Hematopoietic multipotent progenitor cell treated with erythropoietin and hydrocortisone succinate and interleukin-3 and kit ligand, for 8 days (in vitro differentiated cells): ENCODE measurements around the gene CERS6.
A peak's percentile ranks its signal among the peaks of the same experiment; 100 is the strongest.

Experiments used
- DNase-seq: peaks from one replicate; pipeline ENCODE4 v3.0.0-alpha.2; 2015

The CERS6 gene

GRCh38 chr2:168607992-168608391, 151.9 kb downstream of the CERS6 start:
- DNase-seq = no peak

DNA sequence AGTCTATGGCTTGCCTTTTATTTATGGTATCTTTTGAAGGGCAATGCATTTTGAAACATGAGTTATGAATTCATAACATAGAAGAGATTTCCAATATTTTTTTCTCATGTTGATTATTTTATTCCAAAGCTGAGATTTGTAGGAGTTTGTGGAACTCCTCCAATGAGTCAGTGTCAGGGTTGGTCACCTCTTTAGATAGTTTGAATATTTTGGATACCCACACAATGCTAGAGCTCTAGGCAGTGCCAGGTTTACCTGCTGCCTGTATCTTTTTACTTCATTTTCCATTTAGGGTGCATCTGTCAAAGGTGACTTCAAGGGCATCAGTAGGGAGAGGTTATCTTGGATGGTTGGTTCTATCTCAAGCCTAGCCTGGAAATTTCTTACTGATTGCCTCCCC, 152.7 kb downstream of the CERS6 start:
- no peak for DNase-seq

DNA sequence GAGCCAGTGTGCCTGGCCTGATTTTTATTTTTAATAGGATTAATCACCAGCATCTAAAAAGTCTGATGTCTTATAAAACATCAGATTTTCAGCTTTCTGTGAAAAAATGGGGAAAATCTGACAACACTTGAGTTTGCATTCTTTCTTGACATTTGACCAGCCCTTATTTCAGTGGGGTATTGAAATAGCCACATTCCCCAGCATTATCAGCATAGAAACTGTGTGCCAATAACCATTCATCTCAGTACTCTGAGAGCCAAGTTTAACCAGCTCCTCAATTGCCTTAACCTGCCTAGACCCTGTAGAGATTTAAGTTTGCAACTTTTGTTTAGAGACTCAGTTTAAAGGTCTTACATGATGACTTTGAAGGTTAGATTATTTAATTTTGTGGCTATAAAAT, 155.0 kb downstream of the CERS6 start:
- no peak for DNase-seq

- no peak for DNase-seq
Observed at GRCh38 chr2:168611896-168612650, 156.0 kb downstream of the CERS6 start.

DNA sequence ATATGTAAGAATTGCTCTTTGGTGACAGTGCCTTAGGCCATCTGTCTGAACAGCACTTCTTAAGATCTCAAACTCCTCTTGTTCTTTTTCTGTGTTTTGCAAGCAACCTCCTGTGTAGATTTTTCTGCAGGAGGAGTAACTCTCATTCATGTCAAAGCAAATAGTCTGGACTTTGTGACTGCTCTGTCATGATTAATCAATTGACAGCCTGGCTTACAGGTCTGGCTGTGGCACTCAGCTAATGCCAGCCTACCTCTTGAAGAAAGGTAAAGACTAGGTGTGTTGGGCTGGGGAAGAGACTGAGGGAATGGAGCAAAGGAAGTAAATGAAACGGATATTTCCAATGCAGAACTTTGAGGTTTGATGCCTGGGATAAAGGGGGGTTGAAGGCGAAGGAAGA, 156.6 kb downstream of the CERS6 start:
- no peak for DNase-seq

DNA sequence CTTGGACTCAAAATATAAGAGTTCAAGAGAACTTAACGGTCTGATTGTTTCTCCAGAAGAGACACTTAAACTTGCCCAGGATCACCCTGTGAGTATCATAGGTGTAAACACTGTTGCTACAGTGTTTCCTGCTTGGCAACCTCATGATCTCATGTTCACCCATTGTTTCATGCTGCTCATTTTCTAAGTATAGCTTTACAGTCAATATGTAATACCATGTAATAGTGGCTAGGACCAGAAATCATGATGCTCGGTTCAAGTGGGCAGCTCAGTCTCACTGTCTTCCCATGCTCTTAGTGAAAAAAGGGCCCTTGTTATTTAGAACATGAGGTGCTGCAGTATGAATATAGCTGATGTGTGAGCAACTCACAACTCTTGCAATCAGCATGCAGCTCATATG, 157.5 kb downstream of the CERS6 start:
- DNase-seq = no peak

DNA sequence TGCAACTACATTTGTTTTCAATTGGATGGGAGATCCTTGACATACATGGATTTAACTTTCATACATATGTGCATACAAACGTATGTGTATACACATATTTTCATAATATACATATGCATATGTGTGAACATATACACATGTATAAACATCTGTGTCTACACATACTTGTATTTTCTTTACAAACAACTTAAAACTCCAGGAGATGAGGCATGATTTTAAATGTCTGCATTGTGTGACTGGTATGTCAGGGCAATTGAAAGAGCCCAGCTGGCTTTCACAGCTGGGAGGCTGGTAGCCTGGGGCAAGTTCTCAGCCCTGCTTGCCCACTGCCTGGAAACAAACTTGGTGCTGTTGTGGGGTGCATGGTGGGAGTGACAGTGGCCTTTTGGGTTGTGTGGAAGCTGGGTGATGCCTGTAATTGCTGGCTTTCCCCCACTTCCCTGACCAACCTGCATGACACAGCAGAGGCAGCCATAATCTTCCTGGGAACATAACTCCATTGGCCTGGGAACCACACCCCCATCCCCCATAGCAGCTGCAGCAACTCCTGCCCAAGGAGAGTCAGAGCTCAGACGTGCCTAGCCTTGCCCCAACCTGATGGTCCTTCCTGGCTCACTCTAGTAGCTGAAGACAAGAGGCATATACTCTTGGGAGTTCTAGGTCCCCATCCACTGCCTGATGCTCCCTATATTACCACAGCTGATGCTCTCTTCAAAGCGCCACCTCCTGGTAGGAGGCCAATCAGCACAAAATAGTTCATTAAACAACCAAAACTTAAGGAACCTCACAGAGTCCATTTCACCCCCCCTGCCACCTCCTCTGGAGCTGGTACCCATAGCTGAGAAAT, 158.3 kb downstream of the CERS6 start:
- DNase-seq = no peak

DNA sequence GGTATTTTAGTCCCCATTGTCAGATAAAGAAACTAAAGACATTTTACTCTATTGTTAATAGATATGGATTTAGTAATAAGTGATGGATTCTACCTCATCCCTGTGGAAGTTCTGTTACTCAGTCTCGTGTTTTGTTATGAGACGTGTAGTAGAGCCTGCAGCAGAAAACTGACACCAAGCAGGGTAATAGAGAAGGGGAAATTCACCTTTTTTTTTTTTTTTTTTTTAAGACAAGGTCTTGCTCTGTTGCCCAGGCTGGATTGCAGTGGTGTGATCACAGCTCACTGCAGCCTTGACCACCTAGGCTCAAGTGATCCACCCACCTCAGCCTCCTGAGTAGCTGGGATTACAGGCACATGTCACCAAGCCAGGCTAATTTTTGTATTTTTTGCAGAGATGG, 164.5 kb downstream of the CERS6 start:
- no peak for DNase-seq

- DNase-seq = no peak
Observed at GRCh38 chr2:168622559-168622958, 166.5 kb downstream of the CERS6 start.

- no peak for DNase-seq
Observed at GRCh38 chr2:168624028-168624427, 168.0 kb downstream of the CERS6 start.

GRCh38 chr2:168626096-168626495, 170.0 kb downstream of the CERS6 start:
- no peak for DNase-seq

DNA sequence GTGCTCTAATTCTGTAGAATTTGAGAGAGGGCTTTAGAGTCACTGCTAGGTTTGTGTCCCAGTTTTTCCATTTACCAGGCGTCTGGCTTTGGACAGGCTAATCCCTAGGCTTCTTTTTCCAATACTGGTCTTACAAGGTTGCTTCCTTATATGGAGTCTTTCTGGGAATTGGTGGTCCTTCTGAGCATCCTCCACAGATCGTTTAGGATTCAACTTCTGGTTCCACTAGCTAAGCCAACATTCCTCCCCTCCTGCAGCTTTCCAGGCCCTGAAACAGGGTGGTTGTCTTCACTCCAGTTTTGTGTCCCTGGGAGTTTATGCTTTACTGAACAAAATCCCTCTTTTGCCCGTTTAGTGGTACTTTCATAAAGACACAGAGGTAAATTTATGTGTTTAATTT, 170.6 kb downstream of the CERS6 start:
- no peak for DNase-seq

- peak; percentile 44 for DNase-seq
Observed at GRCh38 chr2:168632709-168633121, 176.6 kb downstream of the CERS6 start.

DNA sequence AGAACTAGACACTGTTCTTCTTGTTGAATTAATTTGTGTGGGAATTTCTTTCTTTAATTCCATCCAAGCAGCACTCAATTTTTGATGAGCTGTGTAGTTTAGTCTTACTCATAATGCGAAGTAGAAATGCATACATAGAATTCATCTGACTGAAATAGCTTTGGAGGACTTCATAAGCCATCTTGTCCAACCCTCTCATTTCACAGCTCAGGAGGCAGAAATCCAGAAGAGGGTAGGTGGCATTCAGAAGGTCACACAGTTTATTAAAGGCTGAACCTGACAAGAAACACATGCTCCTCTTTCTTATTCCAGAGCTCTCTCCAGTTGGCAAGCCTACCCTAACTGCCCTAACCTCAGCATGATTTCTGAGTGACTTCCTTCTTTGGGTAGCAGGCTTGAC, 177.1 kb downstream of the CERS6 start:
- DNase-seq = no peak

GRCh38 chr2:168633895-168634294, 177.8 kb downstream of the CERS6 start:
- DNase-seq = no peak

DNA sequence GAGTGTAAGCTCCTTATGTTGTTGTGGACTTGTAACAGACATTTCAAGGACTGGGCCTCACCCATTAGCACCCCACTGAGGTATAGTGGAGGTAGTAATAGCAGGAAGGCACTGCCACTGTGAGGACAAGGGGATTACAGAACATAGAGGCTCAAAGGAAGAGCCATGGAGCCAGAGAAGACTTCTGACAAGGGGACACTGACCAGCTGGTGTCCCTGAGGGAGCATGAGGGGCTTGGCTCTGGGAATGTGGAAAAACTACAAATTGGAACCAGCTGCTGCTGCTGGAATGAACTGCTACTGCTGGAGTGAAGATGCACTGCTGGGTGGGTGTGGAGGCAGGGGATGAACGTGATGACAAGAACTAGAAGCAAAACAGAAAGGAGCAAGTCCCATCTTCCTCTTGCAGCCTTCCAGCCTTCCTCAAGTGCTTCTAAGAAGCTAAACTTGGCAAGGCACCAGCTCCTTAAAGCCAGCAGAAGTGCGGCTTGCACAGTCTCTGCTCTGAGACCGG, 179.0 kb downstream of the CERS6 start:
- peak; percentile 13 for DNase-seq

GRCh38 chr2:168639018-168639417, 182.9 kb downstream of the CERS6 start:
- DNase-seq = no peak

GRCh38 chr2:168639441-168639898, 183.4 kb downstream of the CERS6 start:
- DNase-seq = no peak

DNA sequence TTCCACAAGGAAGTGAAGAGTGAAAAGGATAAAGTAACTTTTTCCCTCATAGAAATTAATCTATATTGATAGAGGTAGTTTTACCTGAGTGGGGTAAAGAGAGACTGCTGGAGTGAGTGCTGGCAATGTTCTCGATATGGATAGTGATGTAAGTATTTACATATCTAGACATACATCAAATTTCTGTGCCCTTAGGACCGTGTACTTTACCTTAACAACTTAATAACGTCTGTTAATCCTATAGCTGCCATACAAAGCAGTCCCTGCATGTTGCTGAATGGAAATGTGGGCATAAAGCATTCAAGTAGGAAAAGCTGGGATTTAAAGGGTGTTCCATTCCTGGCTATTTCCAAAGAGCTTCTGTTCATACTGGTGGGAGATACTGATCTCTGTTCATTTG, 184.0 kb downstream of the CERS6 start:
- DNase-seq = no peak

DNA sequence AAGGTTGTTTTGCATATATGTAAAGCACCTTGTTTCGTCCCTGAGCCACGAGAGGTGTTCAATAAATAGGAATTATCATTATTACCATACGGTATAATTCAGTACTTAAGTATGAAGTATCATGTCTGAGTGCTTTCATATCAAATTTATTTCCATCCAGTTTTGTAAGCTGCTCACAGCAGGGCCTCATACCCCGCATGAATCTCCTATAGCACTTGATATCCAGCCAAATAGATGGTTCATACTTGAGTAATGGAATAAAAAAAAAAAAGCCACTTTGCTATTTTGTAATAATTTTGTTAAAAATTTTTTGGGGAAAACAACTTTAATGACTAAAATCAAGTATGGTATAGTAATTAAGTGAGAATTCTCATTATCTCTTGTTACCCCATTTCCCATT, 185.6 kb downstream of the CERS6 start:
- no peak for DNase-seq

DNA sequence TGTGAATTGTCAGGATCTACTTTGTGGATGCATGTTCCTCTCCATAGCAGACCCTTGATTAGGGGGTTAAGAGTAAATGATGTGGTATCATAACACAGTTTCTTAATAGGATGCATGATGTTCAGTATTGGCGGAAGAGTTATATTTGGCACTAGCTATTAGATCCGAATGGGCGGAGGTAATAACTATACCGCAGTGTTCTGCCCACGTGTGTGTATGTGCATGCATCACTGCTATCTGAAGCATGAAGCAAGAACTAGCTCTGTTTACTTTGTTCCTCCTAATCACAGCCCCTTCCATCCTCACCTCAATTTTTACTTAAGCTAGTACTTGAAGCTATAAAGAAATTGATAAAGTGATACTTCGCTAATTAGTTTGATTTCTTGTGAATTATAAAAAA, 186.8 kb downstream of the CERS6 start:
- DNase-seq = no peak

DNA sequence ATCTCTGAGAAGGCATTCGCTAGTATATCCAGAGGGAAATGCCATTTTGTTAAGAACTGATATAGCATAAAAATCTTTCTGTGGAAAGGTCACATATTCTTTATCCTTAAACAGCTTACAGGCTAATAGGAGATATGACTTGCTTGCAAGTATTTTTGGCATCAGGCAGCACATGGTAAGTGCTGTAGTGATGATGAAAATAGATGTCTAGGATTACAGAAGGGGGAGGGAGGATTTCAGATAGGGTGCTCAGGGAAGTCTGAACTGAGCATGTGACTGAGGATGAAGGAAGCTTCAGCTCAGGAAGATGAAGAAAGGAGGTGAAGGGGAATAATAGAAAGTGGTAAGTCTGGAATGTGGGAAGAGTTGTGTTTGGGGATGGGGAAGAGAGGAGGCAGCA, 187.9 kb downstream of the CERS6 start:
- no peak for DNase-seq

DNA sequence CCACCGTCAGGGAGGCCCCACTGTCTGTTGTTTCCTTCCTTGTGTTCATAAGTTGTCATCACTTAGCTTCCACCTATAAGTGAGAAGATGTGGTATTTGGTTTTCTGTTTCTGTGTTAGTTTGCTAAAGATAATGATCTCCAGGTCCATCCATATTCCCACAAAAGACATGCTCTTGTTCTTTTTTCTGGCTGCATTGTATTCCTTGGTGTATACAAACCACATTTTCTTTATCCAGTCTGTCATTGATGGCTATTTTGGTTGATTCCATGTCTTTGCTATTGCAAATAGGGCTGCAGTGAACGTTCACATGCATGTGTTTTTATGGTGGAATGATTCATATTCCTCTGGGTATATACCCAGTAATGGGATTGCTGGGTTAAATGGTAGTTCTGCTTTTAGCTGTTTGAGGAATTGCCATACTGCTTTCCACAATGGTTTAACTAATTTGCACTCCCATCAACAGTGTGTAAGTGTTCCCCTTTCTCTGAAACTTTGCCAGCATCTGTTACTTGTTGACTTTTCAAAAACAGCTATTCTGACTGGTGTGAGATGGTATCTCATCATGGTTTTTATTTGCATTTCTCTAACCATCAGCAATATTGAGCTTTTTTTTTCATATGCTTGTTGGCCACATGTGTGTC, 189.7 kb downstream of the CERS6 start:
- DNase-seq = no peak

DNA sequence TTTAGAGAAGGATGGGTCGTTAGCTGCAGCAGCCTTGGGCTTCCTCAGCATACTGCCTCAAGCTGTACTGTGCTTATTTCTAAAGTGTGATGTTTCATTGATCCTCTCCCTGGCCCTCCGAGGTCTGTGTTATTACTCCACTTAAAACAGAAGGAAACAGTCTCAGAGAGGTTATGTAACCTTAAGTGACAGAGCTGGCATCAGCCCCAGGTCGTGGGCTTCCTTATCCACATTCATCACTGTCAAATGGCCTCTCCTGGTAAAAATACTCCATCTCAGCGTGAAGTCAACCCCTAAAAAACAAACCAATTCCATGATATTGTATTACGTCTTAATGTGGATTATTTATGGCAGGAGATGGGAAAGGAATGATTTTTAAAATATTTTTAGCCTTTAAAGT, 193.0 kb downstream of the CERS6 start:
- DNase-seq = no peak
